HG03432 (cell line): Measurements from ENCODE around the gene ID2.
A peak's percentile ranks its signal among the peaks of the same experiment; 100 is the strongest.

ENCODE experiments used
- ATAC-seq: cut with Tn5 transposase; IDR thresholded peaks from one replicate; pipeline ENCODE4 v1.9.1; 2021; ENCODE audit warnings: mild to moderate bottlenecking, moderate library complexity; ENCODE audit not compliant: unreplicated experiment

The ID2 gene

GRCh38 chr2:8667896-8668512 is 13.9 kb upstream of the ID2 start:
- no peak for ATAC-seq

GRCh38 chr2:8669157-8669817 is 12.6 kb upstream of the ID2 start:
- ATAC-seq: no peak

- ATAC-seq: no peak
Measured at GRCh38 chr2:8670580-8670979, 11.3 kb upstream of the ID2 start.

GRCh38 chr2:8671176-8671575 is 10.7 kb upstream of the ID2 start:
- ATAC-seq: no peak

DNA sequence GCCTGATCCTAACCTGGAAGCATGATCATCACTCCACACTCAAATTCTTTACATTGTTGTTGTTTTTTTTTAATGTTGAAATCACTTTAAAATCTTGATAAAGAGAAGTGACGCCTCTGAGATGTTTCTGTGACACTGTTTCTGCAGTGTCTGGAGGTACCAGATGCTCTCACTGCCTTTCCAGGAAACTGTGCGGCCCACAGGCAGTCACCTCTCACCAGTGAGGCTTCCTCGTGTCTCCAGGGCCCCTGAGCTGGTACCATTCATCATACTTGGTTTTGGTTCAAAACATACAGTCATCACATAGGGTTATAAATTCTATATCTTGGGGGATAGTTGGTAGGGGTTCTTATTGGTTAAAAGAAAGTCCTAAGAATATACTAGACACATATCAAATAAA is 10.1 kb upstream of the ID2 start:
- ATAC-seq: no peak

- ATAC-seq: no peak
Measured at GRCh38 chr2:8672940-8673339, 8.9 kb upstream of the ID2 start.

DNA sequence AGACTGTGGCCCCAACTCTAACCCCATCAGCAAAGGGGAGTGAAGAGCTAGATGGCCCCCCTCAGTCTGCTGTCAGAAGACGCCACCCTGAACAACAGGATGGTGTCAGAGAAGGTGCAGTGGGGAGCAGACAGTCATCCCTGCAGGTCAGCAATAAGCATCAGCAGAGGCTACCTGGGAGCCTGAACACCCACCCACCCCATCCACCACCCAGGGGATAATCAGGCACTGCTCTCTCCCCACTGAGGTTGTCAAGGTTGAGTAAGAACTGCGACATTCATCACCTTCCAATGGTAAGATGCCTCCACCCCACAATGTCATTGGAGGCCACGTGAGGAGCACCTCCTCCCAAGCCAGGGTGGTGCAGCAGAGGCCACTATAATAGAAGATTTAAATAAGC is 8.5 kb upstream of the ID2 start:
- ATAC-seq: no peak

DNA sequence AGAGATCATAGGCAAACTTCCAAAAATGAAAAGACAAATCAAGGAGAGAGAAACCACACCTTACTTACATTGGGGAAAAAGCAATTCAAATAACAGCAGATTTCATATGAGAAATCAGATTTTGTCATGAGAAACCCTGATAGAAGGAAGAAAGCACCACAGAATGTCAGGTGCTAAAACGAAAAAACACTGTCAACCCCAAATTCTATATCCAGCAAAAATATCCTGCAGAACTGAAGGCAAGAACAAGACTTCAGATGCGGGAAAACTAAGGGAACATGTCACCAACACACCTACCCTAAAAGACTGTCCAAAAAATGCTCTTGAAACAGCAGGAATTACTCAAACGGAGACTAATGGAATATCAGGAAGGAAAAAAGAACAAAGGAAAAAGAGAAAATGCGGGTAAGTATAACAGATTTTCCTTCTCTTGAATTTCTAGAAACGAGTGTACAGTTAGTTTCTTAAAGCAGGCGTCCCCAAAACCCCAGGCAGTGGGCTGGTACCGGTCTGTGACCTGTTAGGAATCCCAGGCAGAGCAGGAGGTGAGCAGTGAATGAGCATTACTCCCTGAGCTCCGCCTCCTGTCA is 7.3 kb upstream of the ID2 start:
- ATAC-seq: no peak

DNA sequence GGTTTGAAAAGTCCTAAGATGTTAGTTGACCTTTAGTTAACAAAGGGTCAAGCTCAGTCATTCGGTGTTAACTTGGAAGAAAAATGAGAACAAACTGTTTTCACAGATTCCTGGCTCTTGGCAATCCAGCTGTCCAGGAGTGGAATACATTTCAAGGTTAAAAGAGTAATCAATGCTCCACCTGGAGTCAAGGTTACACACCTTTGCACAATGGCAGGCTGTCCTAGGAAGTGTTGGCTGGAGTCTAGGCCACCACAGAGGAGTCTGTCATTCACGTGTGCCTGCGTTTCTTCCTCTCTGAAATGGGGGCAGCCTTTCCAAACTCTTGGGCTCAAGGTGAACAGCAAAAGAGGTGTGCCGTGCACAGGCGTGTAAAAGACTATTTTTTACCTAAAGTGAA is 6.3 kb upstream of the ID2 start:
- no peak for ATAC-seq

GRCh38 chr2:8676191-8676920 is 5.5 kb upstream of the ID2 start:
- no peak for ATAC-seq

GRCh38 chr2:8676921-8677645 is 4.8 kb upstream of the ID2 start:
- no peak for ATAC-seq

DNA sequence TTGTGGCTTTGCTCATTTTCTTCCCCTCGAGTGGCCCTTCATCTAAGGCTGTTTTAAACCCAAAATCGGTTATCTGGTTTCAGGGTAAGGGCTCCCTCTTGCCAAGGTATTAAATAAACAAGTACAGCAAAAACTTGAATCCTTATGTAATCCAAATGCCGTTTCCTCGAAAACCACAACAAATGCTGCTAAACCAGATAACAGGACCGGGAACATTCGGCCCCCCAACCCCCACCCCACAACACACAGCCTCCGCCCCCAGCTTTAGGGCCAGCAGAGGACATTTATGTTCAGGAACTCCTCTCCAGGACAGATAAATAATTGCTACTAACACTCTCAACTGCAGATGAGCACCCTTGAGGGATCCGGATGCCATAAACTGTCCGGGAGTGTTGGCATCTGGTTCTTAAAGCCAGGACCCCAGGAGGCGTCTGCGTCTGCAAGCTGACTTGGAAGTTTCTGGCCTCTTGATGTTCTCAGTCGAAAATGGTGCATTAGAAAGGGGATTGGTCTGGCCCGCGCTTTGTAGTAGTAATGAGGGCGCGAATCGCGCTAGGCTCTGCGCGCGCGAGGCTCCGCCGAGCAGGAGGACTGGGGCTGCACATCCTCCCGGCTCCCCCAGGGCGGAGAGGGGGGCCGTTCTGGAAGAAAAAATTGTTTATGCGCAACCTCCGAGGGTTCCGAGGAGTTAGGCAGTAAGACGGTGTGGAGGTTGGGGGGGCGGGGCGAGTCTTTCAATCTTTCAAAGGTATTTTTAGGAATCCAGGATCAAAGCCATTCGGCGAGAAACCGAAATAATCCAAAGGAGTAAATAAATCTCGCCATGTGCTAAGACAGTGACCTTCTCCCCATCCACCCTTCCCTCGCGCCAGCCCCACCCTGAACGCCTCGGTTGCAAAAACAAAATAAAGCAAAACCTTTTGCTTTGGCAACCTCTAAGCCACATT is 3.9 kb upstream of the ID2 start:
- ATAC-seq: no peak

DNA sequence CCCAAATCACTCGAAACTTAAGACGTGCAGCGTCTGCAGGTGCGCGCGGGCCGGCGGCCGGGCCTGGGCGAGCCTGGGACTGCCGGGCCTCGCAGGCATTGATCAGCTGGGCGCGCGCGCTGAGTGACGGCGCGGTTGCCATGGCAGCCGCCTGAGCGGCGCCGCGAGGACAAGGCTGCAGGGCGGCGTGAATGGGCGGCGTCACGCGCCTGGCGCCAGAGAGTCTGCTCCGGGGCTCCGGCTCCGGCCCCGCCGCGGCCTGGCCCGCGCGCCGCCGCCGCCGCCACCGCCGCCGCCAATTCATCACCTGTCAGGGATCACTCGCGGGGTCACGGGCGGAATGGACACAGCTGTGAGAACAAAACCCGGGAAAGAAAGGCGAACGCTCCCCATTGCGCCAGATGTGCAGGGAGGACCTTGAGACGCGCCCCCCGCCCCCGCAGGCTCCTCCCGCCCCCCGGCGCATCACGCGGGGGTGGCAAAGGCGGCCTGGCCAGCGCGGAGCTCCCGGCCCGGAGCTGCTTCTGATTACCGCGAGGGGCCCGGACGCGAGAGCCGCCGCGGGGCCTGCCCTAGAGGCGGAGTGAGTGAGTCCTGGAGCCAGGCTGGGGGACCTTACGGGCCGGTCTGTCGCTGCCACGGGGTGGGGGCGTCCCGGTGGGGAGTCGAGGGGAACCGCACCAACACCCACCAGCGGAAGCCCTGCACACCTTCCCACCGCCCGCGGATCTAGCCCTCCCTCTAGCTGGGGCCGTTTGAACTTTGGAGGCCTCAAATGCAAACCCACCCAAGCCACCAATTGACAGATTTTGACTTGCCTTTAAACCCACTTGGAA is 2.9 kb upstream of the ID2 start:
- peak; percentile 71 for ATAC-seq

GRCh38 chr2:8679567-8679826 is 2.4 kb upstream of the ID2 start:
- no peak for ATAC-seq

GRCh38 chr2:8679827-8680731 is 1.8 kb upstream of the ID2 start:
- ATAC-seq: no peak

- no peak for ATAC-seq
Measured at GRCh38 chr2:8680822-8681760, 765 bp upstream of the ID2 start.
